HepG2 (cell line): ENCODE results near the gene EPHB6. TPM values are rescaled to one million over a fixed set of nuclear protein-coding genes. Genes with fewer than 3 reads are reported as not detected.

Experiments used
- BCLAF1 ChIP-seq: fragments of 450-650 bp; IDR thresholded peaks from 2 replicates; pipeline ENCODE4 v1.6.1; 2017; ENCODE audit warnings: mild to moderate bottlenecking
- ETV6 ChIP-seq: sonication (generic); formaldehyde crosslinking; conservative IDR thresholded peaks from 2 replicates; pipeline ENCODE4 v1.4.0; 2020; ENCODE audit warnings: missing genetic modification reagents
- MXD1 ChIP-seq: sonication (generic); formaldehyde crosslinking; IDR thresholded peaks from 2 replicates; pipeline ENCODE4 v1.4.0; 2020; ENCODE audit warnings: mild to moderate bottlenecking, missing genetic modification reagents
- MXD3 ChIP-seq: IDR thresholded peaks from 2 replicates; pipeline ENCODE4 v1.6.1; 2016; ENCODE audit warnings: mild to moderate bottlenecking, missing biosample characterization, missing genetic modification reagents
- STAG1 ChIP-seq: sonication (generic); formaldehyde crosslinking; IDR thresholded peaks from 2 replicates; pipeline ENCODE4 v1.4.0; 2020; ENCODE audit warnings: missing genetic modification reagents
- ZNF326 ChIP-seq: sonication (generic); formaldehyde crosslinking; IDR thresholded peaks from 2 replicates; pipeline ENCODE4 v1.4.0; 2020; ENCODE audit warnings: missing genetic modification reagents, borderline replicate concordance
- ZNF513 ChIP-seq: sonication (generic); formaldehyde crosslinking; conservative IDR thresholded peaks from 2 replicates; pipeline ENCODE4 v1.5.0; 2020; ENCODE audit warnings: missing genetic modification reagents
- ZNF766 ChIP-seq: sonication (generic); formaldehyde crosslinking; IDR thresholded peaks from 2 replicates; pipeline ENCODE4 v1.5.0; 2020; ENCODE audit warnings: missing genetic modification reagents, borderline replicate concordance
- polyA plus RNA-seq, 8 experiments: library from polyadenylated mRNA; depleted of rRNA in 3 of 8; stranded (reverse) in 7 of 8; unstranded in 1 of 8; fragments of >200 nt; fragmentation: Illumina TruSeq in 4 of 8; extraction: Trizol in 4 of 8; gene quantifications; 2 replicates each; pipeline versions ENCODE4 v1.2.1 to v1.2.3, GENCODE V29; 2011 to 2016; ENCODE audit warnings: low read depth in 4 of 8, missing spikeins in 1 of 8, mixed read lengths in 1 of 8; ENCODE audit not compliant: insufficient read depth in 1 of 8
- total RNA-seq, 5 experiments: library from RNA; depleted of rRNA; stranded (reverse); fragments of >200 nt; fragmentation: Illumina TruSeq; extraction: Trizol; gene quantifications; 2 replicates each; pipeline ENCODE4 v1.2.3, GENCODE V29; 2016; ENCODE audit warnings: low read depth in 1 of 5
- TF ChIP-seq, protein P1 (sequence below): sonication (generic); formaldehyde crosslinking; IDR thresholded peaks from 2 replicates; pipeline ENCODE4 v1.5.0; 2020; ENCODE audit warnings: mild to moderate bottlenecking, missing genetic modification reagents, borderline replicate concordance

EPHB6 gene
- total and polyA plus RNA-seq, 2 of the 13 experiments (the other 11 are each of a cell fraction or from before 2014, with no cell fraction given): not detected

DNA sequence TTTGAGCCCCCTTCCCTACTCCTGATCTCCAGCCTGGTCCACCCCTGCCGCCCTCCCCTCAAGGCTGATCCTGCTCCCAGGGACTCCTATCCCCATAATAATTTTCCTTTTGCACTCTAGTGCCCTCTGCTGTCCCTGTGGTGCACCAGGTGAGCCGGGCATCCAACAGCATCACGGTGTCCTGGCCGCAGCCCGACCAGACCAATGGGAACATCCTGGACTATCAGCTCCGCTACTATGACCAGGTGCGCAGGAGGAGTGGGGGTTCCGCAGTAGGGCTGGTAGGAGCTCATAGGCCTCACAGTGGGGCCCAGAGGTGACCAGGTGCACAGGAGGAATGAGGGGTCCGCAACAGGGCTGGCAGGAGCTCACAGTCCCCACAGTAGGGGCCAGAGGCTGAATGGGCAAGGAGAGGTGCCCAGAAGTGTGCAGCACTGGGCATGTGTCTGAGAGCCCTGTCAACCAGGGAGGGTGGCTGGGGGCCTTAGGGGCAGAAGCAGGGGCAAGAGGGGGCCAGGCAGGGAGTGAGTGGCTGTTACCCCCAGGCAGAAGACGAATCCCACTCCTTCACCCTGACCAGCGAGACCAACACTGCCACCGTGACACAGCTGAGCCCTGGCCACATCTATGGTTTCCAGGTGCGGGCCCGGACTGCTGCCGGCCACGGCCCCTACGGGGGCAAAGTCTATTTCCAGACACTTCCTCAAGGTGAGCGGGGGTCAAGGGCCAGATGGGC is 11.7 kb downstream of the EPHB6 start (continued):
- TF ChIP-seq, protein P1, sequence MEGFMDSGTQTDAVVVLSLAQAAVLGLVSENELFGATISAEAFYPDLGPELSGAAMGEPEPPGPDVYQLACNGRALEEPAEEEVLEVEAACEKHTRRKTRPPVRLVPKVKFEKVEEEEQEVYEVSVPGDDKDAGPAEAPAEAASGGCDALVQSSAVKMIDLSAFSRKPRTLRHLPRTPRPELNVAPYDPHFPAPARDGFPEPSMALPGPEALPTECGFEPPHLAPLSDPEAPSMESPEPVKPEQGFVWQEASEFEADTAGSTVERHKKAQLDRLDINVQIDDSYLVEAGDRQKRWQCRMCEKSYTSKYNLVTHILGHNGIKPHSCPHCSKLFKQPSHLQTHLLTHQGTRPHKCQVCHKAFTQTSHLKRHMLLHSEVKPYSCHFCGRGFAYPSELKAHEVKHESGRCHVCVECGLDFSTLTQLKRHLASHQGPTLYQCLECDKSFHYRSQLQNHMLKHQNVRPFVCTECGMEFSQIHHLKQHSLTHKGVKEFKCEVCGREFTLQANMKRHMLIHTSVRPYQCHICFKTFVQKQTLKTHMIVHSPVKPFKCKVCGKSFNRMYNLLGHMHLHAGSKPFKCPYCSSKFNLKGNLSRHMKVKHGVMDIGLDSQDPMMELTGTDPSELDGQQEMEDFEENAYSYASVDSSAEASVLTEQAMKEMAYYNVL (CRISPR knock-in tag): no peak
- TF ChIP-seq BCLAF1 (no peak), STAG1 (CRISPR knock-in tag) (peak; percentile 29; the same call in 1 of the 2 replicates), MXD3 (no peak), ZNF513 (CRISPR knock-in tag) (no peak), ETV6 (CRISPR knock-in tag) (no peak), MXD1 (CRISPR knock-in tag) (no peak), ZNF326 (CRISPR knock-in tag) (no peak), ZNF766 (no peak)
